NOMO-1 treated with DMSO at 0.1 percent for 48 hours (cell line): Measurements from ENCODE around the gene ZCCHC24.

Experiments
- DNase-seq: peaks from one replicate; lab custom pipeline; 2025; ENCODE audit not compliant: unreplicated experiment; lab: John Stamatoyannopoulos, UW

The ZCCHC24 gene

DNA sequence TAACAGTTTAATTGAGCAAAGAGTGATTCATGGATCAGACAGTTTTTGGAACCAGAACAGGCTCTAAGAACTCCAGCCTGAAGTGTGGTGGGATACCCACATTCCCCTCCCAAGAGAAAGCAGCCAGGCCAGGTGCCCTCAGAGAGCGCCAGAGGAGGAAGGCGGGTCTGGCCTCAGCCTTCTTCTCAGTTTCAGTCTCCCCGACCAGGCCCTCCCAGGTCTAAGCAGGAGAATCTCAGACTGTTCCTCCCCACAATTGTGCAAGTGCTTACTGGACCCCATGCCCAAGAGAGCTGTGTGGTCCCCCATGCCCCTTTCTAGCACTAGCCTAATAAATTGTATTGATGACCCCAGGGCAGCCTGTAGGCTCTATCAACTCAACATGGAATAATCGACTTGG lies 72.6 kb downstream of the ZCCHC24 start:
- DNase-seq: no peak

DNA sequence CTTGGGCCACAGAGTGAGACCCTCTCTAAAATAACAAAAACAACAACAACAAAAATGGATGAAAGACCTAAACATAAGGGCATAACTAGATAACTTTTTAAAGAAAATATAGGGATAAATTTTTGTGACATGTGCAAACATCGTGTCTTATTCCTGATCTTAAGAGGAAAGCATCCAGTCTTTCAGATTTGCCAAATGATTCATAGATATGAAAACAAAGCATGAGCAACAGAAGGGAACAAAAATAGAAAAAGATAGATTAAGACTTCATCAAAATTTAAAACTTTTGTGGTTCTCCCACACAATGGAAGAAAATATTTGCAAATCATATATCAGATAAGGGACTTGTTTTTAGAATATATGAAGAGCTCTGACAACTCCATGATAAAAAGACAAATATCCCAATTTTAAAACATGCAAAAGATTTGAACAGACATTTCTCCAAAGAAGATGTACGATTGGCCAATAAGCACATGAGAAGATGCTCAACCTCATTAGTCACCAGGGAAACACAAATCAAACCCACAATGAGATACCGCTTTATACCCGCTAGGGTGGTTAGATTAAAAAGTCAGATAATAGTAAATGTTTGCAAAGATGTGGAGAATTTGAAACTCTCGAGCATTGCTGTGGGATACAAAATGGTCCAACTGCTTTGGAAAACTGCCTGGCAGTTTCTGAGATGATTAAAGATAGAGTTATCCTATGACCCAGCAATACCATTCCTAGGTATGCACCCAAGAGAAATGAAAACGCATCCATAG lies 77.8 kb downstream of the ZCCHC24 start:
- no peak for DNase-seq

DNA sequence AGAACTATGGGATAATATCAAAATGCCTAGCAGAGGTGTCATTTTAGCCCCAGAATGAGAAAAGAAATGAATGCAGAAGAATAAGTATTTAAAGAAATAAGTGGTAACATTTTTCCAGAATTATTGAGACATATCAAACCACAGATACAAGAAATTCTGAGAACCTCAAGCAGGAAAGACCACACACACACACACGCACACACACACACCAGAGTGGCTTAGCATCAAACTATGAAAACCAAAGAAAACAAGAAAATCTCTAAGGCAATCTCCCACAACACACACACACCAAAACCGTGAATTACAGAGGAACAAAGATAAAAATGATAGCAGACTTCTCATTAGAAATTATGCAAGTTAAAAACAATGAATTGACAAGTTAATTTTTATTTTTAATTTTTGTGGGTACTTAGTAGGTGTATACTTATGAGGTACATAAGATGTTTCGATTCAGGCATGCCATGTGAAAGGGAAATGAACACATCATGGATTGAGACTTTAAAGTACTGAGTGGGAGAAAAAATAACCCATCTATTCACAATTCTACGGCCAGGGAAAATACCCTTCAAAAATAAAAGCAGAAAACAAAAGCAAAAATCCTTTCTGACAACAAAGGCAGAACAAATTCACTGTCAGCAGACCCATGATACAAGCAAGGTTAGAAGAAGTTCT lies 83.6 kb downstream of the ZCCHC24 start:
- DNase-seq: no peak

DNA sequence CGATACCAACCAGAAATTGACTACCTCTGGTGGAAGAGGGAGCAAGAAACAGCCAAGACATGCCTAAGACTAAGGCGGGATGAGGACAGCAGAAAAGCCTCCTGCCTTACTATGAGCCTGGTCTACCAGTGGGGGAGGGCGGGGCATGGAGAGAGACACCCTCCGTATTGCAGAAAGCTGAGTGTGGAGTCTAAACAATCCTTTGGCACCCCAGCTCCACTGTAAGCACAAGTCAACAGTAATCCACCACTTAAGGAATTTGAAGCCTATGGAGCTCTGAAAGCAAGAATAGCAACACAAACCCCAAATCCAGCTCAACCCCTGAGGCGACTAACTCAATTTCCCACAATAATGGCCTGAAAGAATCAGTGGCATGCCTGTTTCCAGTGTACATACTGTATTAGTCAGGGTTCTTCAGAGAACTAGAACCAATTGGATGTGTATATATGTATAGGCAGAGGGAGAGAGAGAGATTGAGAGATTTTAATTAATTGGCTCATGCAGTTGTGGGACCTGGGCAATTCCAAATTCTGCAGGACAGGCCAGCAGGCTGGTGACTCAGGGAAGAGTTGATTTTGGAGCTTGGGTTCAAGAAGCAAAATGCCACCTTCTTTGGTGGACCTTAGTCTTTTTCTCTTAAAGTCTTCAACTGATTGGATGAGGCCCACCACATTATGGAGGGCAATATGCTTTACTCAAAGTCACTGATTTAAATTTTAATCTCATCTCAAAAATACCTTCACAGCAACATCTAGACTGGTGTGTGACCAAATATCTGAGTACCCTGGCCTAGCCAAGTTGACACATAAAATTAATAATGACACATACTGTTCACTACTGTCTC lies 84.7 kb downstream of the ZCCHC24 start:
- DNase-seq: no peak

DNA sequence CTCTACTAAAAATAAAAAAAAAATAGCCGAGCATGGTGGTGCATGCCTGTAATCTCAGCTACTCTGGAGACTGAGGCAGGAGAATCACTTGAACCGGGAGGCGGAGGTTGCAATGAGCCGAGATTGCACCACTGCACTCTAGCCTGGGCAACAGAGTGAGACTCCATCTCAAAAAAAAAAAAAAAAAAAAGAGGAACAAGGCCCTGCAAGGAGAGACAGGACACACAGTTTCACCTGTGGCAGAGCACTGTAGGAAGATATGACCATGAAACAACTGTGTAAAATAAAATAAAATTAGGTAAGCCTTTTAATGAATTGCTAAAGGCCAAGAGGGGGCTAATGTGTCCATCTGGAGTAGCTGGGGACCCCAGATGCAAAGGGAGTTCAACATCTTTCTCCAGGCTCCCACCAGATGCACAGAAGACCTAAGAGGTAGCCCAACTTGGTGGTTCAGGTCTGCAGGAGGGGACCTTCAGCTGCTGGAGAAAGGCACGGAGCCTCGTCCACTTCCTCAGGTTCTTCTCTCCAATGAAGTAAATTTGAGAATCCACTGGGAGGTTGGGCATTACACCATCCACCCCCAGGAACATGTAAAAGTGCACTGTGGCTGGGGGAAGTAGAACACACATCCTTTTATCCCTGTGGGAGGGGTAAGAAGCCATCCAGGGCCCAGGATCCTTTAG lies 85.5 kb downstream of the ZCCHC24 start:
- DNase-seq: peak; percentile 4

DNA sequence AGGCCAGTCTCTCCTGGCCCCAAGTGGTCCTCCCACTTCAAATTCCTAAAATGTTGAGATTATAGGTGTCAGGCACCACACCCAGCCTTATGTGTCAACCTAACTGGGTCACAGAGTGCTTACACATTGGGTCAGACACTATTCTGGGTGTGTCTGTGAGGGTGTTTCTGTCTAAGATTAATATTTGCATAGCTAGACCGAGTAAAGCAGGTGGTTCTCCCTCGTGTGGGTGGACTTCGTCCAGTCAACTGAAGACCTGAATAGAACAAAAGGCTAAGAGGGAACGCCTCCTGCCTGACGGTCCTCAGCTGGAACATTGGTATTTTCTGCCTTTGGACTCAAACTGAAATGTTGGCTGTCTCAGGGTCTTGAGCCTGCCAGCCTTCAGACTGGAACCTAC lies 86.6 kb downstream of the ZCCHC24 start:
- DNase-seq: no peak

DNA sequence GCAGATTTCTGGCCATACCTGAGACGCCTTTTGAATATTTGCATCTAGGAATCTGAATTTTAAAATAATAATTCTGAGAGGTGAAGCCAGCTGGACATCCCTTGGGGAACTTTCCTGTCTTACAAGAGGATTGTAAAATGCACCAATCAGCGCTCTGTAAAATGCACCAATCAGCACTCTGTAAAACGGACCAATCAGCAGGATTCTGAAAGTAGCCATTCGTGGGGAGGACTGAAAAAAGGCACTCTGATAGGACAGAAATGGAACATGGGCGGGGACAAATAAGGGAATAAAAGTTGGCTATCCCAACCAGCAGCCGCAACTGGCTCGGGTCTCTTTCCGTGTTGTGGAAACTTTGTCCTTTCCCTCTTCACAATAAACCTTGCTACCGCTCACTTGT lies 88.2 kb downstream of the ZCCHC24 start:
- no peak for DNase-seq

DNA sequence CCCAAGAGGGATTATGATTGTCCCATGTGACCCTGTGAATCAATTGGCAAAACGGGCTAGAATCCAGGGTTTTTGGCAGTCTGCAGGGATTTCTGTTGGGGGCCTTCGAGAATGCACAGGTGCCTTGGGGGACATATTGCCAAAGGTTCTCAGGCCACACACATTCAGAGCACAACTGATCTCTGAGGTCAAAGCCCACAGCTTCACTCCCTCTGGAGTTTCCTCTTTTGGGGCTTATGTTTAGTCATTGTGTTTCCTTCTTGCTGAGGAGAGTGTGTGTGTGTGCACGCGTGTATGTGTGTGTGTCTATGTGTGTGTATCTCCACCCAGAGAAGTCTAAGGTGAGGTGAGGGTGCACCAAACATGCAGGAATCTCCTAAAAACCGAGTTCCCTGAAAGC lies 89.3 kb downstream of the ZCCHC24 start:
- DNase-seq: peak; percentile 65

DNA sequence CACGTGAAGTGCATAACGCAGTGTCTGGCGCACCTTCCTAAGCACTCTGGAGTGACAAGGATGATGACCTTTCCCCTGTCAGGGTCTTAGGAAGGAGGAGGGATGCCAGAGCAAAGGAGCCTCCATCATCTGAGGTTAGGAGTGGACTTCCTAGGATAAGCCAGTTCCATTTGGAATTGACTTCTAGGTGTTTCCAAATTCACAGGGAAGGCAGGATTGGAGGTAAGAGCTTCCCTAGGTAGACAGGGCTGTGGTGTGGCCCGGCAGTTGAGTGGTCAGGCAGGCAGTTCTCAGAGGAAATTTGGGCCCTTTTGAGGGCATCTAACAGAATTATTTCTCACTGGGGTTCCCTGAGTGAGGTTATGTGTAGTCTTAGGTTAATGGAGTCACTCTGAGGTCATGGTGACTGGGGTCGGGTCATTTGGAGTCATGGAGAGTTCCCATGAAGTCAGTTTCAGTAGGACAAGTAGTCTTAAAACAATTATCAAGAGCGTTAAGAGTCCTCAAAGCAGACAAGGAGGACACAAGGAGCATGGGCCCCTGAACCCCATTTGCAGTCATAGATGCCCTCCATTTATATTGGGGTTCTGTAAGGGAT lies 89.9 kb downstream of the ZCCHC24 start:
- no peak for DNase-seq

DNA sequence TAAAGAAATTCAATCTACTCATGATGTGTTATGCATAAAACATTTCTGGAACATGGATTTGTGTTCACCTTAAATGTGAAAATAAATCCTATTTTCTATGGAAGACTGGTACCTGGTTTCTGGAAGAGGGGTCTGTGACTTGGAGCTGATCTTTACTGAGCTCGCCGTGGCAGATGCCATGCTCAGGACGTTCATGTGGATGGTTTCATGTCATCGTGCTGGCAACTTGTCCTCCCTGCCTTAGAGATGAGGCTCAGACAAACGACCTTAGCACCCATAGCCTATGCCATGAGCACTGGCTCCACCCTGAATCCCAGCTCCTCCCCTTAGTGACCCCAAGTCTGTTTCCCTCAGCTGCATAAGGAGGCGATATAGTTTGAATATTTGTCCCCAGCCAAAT lies 90.8 kb downstream of the ZCCHC24 start:
- no peak for DNase-seq

DNA sequence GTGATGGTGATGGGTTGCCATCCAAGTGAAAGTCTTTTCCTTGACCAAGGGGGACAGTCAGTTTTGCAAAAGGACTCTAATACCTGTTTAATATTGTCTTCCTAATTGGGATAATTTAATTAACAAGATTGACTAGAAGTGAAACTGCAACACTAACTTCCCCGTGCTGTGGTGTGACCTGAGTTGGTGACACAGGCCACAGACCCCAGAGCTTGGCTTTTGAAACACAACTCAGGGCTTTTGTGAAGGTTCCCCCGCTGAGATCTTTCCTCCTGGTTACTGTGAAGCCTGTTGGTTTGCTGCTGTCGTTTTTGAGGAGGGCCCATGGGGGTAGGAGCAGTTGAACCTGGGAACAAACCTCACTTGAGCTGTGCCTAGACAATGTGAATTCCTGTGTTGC lies 91.3 kb downstream of the ZCCHC24 start:
- peak; percentile 30 for DNase-seq

DNA sequence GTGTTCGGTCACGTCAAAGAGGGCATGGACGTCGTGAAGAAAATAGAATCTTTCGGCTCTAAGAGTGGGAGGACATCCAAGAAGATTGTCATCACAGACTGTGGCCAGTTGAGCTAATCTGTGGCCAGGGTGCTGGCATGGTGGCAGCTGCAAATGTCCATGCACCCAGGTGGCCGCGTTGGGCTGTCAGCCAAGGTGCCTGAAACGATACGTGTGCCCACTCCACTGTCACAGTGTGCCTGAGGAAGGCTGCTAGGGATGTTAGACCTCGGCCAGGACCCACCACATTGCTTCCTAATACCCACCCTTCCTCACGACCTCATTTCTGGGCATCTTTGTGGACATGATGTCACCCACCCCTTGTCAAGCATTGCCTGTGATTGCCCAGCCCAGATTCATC lies 91.7 kb downstream of the ZCCHC24 start:
- DNase-seq: no peak

DNA sequence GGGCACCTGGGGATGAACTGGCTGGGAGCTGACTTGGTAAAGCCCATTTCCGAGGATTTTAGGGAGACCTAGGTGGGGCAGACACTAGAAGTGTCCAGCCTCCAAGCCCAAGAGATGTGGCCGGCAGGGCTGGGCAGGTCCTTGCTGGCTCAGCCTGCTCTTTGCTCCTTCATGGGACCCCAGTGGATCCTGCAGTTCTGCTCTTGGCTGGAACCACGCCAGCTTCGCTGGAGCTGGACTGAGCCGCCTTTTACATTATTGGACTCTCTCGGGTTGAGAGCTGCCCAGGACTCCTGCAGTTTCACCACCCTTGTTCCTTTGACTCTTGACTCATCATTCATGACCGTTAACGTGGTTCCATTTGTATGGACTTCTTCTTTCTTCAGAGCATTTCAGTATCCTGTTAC lies 92.4 kb downstream of the ZCCHC24 start:
- DNase-seq: peak; percentile 61

DNA sequence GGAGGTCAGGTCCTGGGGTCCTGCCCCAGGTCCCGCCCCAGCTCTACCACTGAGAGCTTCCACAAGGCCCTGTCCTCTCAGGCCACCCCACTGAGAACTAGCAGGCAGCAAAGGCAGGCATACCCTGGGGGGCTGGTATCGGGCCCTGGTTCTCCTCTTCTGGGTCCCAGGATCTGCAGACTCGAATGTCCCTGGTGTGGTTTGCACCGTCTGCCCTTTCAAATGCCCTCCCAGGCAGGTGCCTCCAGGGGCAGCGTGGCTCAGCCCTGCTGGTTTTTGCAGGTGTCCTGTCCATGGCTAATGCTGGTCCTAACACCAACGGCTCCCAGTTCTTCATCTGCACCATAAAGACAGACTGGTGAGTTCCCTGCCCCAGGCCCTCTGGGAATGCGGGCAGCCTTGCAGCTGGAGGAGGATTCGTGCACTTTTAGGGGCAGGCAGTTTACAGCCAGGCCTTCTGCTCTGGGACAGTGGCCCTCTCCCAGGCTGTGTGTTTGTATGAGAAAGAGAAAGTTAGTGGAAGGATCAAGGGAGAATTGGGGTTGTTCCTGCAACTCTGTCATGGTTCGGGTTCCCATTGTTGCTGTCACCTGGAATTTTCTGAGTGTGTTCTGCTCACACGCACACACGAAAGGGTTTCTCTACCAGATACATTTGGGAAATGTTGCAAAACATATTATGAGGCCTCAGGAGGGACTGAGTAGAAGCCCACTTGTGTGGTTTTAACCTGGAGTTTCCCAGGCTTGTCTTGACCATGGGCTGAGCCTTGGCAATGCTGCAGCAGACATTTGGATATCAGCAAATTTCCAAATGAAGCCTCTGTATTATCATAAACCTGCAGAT lies 93.2 kb downstream of the ZCCHC24 start:
- no peak for DNase-seq

DNA sequence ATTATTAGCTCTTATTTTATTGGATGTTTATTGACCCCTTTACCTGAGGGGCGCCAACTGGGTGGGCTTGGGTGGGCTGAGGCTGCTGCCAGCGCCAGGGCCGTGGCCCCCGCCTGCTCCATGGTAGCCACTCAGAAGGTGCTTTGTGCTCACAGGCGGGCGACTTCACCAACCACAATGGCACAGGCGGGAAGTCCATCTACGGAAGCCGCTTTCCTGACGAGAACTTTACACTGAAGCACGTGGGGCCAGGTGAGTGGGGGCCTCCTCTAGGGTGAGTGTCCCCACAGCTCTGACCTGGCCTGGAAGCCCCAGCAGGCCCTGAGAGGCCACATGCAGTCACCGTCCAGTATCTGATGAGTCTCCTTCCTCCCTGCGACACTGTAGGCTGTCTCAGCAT lies 94.1 kb downstream of the ZCCHC24 start:
- no peak for DNase-seq

DNA sequence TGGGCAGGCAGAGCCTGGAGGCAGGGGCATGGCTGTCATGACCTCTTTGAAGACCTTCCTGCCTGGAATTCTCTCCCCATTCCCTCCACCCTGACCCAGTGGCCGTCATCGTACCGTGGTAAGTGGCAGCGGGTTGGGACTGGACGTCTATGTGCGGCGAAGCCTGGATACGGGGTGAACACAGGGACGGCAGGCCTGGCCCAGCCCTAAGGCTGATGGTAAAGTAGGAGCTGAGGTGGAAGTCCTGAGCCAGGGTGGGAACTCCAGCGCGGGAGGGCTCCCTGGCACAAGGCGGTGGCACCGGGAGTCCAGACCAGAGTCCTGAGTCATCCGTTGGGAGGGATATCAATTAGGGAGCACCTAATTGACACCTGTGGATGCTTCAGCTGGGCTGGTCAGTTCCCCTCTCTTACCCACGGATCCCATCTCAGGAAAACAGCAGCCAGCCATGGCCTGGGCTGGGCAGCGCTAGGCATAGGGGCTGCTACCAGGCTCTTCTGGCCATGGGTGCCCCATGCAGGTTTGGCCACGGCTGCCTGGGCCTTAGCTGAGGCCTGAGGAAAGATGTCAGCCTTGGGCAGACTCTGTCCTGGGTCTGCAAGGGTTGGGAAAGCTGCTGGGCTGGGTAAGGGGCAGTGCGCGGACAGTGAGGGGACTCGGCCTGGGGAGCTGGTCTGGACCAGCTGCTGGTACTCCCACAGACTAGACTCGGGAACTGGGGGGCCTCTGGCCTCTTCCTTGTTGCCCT lies 94.8 kb downstream of the ZCCHC24 start:
- DNase-seq: no peak

DNA sequence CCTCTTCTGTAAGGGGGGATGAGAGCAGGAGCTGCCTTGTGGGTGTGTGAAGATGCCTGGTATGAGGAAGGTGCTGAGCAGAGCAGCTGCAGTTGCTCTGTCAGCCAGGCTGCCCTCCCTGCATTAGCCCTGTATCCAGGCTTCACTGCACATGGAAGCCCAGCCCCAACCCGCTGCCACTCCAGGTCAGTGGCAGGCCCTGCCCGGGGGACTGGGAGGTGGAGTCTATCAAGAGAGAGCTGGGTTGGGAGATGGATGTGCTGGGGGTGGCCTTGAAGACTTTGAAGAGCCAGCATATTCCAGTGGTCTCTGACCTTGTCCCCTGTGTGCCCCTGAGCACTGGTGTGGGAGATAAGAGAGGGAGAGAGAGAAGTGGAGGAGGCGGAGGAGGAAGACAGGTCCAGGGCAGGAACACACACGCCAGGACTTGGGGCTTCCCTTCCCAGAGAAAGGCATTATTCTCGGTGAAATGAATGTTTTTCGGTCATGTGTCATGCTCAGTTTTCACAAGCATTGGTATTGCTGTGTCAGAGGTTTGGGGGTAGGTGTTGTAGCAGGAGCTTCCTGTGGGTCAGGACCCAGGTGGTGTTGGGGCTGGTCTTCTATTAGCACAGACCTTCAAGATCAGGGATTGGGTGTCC lies 95.5 kb downstream of the ZCCHC24 start:
- no peak for DNase-seq

DNA sequence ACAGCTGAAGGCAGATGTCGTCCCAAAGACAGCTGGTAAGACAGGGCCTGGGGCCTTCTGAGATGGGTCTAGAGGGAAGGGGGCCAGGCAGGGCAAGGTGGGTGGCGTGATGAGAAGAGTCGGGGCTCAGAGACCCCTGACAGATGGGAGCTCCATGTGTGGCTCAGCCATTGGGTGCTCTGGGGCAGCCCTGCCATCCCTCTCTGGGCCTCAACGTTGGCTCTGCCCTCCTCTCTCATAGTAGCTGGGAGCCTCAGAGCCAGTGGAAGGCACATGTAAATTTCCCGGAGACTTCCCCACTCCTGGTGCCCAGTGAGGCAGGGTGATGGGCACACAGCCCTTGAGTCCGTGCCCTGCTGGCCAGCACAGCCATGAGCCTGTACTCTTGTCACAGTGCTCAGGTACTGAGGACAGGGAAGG lies 96.3 kb downstream of the ZCCHC24 start:
- DNase-seq: no peak

DNA sequence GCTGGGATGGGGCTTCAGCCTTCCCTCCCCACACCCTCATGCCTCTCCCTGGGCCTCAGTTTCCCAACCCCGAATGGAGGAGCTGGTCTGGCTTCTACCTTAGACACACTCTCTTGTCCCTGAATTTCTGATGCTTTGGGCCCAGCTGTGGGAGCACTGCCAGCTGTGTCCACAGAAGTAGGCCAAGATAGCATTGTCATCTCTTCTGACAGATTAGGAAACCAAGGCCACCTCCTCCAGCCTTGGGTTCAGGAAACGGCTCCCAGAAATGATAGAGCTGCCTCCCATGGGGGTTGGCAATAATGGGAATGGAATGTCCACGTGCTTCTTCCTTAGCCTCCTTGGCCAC lies 96.8 kb downstream of the ZCCHC24 start:
- no peak for DNase-seq
